HG02588 (cell line): ENCODE measurements around the gene HHAT.

Source experiments
- ATAC-seq: cut with Tn5 transposase; IDR thresholded peaks from one replicate; pipeline ENCODE4 v1.9.1; 2021; ENCODE audit warnings: mild to moderate bottlenecking, moderate library complexity; ENCODE audit not compliant: unreplicated experiment

HHAT gene

DNA sequence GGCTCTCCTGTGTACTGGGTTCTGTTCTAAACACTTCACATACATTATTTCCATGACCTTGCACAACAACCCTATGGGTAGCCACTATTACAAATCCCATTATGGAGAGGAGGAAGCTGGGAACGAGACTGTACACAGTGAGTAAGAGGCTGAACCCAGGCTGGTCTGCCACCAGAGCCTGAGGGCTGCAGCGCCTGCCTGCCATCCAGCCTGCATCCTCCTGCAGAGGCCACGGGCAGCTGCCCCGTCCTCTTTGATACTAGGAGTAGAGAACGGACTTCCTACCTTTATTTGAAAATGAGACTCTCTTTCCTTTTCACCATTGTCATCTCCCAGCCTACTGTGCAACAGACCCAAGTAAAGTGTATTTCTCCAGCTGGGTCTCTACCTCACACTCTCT is 370.0 kb downstream of the HHAT start:
- no peak for ATAC-seq

DNA sequence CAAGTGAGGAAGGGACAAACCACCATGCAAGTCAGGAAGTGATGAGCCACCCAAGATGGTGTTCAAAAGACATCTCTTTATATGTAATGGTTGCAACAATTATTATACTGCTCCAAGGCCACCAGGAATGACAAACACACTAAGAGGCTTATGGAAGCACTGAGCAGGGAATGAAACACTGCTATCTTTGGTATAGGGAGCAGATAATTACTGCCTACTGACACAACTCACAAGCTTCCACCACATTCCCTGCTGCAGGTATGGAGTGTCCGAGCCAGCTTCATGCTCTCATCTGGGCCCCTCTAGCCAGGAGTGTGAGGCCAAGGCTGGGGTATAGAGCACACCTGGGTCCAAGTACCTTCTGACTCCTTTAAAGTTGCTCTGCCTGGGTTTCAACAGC is 371.4 kb downstream of the HHAT start:
- no peak for ATAC-seq

DNA sequence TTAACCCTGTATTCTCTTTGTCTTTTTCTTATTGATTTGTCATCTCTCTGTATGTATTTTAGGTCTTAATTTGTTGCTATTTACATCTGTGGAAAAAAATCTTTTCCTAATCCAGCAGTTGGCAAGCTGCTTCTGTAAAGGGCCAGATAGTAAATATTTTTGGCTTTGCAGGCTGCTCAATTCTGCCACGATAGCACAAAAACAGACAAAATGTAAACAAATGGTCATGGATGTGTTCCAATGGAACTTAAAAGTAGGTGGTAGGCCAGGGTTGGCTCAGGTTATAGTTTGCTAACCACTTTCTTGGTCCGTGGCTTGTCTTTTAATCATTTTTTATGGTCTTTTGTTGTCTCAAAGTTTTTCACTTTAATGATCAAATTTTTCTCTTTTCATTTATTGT is 371.8 kb downstream of the HHAT start:
- no peak for ATAC-seq

DNA sequence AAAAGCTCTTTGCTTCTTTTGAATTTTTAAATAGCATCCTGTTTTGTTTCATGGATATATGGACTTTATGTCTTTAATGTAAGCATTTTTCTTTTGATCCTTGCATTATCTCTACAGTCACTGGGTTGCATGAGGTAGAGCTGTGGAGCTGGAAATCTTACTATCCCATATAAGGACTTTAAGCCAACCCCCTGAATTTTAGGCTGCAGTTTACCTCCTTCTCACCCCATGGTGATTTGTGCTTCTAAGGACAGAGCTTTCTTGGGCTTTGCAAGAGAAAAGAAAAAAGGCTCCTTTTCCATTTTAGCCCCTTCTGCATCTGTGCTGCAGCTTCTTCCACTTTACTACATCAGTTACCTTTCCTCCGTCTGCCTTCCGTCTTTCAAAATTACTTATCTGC is 373.8 kb downstream of the HHAT start:
- ATAC-seq = no peak

DNA sequence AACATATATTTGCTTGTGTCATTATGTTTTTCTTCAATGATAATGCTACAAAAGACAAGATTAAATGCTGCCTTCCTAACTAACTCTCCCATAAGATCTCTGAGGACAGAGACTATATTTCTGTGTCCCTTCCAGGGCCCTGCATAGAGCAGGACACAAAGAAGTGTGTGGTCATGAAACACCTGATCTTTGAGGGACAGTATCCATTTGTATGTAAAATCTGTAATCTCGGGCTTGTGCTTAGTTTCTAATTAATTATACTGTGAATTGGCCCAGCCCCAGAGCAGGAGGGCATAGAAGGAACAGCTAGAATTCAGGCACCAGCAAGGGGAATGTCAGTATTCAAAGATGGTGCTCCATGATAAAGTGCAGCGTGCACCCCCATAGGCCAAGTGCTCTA is 374.9 kb downstream of the HHAT start:
- ATAC-seq = no peak

DNA sequence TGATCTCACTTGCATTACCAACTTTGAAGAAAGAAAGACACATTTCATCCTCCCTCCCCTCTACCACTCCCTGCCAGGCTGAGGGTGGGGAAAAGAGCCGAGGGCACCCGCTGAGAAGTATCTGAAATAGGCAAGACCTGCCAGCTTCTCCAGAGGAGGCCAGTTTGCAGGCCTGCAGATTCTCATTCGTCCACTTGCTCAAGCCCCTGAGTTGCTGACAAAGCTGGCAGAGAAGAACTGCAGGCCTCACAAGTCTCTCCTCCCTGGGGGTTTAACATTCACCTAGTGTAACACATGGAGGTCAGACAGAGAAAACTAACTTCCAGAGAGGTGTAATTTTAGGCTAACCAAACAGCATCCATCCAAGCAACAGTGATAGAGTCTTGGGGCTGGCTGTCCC is 376.4 kb downstream of the HHAT start:
- no peak for ATAC-seq

DNA sequence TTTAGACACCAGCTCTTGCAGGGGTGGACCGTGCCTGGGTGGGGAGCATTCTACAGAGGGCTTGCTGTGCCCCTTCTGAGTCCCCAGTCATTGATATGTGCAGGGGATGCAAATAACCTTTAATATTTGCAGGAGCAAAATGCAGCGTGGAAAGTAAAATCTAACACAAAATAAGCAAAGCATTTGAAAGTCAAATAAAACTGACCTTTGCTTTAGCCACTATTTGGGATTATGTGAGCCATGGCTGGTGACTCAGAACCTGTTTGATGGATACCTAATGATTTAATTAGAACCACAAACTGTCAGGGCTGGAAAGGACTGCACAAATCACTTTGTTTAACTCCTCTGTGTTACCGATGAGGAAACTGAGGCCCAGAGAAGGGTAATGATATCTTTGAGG is 377.5 kb downstream of the HHAT start:
- no peak for ATAC-seq

DNA sequence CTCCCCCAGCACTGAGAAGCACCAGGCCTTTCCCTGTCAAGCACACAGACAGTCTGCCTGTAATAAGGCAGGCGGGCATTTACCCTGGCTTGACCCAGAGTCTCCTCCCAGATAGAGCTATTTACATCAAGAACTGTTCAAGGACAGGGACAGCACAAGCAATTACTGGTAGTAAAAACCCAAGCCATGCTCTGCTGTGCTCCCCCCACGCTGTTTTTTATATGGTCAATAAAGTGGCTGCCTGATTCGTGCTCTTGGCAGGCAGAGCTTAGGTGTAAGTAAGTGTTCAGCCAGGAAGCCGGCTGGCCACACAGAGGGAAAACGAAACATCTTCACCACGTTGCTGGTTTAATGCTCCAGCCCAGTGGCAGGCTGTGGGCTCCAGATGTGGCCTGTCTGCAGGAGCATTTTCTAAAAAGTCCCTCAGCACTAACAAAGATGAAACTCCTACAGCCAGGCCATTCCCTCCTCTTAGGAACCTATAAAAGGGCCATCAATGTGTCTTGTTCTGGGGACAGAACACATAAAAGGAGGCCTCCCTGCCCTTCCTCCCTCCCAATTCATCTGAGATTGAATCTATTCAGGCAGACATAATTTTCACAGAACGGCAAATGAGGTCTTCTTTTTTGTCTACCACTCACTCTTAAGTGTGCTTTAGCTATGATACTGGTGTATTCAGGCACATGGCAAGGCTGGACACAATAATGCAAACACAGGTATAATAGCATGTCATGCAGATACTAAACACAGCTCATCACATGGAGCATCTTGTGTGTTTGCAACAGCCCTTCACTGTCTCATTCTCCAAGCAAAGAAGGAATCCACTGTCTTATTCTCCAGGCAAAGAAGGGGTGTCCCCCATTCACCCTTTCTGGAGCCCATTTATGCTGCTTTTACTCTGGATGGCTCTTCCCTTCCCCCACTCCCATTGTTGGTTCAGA is 378.9 kb downstream of the HHAT start:
- ATAC-seq = no peak

DNA sequence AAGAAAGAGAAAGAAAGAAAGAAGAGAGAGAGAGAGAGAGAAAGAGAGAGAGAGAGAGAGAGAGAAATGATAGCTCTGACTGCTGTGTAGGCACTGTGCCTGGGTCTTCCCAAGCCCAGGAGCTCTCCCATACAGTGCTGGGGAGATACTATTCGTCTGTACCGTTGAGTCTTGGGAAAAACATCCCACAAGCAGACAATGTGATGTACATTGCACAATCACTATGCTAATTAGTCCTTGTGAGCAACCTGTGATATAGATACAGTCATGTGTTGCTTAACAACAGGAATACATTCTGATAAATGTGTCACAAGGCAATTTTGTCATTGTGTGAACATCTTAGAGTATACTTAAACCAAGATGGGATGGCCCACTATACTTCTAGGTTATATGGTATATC is 381.0 kb downstream of the HHAT start:
- no peak for ATAC-seq

DNA sequence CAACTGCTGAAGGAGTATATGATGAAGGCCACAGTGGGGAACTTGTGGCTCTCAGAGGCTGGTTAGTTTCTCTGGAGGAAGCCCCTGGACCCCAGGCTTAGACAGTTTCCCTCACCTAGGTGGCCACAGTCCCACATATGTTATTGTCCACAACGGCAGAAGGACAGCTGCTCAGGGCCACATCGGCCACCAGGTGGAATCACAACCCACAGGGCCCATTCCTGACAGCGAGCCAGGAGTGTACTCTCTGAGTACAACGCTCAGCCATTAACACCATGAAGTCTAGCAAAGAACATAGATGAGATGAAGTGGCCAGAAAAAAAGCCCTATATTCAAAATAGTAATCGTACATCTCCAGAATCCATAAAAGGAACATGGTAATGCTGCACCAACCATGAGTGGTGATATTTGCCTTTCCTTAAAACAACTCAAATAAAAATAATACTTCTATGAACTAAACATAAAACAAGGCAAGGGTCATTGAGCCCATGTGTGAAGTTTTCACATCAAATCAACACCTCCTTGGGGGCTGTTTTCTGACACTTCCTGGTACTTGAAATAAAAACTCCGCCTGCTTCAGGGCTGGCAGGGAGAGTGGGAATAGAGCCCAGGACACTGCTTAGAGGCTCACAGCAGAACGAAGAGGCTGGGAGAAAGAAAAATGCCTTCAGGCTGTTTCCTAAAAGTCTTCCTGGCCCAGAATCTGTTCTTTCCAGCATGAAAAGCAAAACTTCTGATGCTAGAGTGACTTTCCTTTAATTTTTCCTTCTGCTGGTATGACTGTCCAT is 383.3 kb downstream of the HHAT start:
- no peak for ATAC-seq

DNA sequence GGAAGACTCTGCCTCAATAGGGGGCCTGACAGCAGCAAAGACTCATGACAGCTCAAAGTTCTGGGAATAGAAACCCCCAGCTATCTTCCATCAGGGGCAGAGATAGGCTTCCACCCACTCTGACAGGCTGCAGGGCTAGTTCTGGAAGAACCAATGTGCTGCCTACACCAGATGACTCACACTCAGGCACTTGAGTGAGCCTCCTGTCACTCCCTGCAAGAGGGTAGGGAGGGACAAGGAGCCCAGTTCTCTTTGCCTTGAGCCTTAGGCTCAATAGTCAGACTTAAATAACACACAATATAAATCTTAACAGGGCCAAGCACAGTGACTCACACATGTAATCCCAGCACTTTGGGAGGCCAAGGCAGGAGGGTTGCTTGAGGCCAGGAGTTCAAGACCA is 386.4 kb downstream of the HHAT start:
- no peak for ATAC-seq

DNA sequence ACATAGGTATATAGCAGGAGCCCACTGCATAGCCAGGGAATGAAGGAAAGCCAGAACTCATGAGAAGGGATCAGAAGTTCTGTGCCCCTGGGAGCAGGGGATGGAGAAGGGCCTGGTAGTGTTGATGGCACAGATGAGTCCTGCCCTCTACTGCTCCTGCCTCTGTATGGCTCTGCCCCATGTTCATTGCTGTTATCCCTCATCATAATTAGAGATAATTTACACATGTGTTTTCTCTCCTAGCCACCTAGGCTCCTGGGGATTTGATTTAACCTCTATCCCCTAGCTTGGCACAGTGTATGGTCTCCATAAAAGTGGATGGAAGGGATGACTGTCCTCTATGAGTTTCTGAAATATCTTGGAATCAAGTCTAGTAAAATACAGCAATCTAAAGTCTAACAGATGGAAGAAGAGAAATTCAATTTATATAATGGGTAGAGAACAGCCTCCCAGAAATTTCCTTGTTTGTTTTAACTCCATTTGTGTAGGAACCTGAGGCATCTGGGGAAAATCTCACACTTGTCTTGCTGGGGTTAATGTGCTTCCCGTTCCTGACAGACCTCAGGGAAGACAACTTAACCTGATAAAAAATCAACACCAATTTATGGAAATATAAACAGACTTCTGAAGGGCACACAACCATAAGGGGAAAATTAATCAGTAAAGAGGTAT is 393.8 kb downstream of the HHAT start:
- no peak for ATAC-seq

DNA sequence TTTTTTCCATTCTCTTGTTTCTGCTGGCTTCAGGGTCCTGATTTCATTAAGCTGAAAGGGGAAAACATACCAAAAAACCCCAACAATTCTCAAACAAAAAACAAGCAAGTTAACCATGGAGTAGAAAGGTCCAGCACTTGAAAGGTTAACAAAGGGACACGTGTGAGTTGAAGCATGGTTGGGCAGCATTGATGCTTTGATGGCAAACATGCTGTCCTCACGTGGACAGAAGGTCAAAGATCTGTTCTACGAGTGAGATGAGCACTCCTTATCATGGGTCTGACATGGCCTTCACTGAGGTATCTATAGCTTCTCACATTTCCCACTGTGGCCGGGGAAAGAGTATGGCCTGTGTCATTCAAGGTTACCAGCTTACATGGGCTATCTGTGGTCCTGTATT is 394.9 kb downstream of the HHAT start:
- ATAC-seq = no peak

DNA sequence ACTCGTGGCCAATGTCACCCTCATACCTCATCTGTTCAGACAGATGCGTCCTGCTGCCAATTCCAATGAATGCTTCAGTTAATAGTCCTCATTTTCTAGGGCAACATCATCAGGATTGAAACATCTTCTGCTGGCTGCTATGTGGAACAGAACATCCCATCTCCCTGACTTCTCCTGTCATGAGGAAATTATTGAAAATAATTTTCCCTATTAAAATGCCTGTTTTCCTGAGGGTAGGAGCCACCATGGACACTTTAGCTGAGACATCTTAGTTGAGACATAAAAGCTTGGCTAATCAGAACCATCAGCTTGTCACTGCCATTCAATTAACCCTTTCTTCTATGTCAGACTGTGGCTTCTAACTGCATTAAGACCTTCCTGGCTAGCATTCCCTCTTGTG is 396.1 kb downstream of the HHAT start:
- no peak for ATAC-seq
